ENCODE results near the gene RBSN.
A peak's percentile ranks its signal among the peaks of the same experiment; 100 is the strongest.

Gene RBSN

GRCh38 chr3:15114466-15115358 lies 15.8 kb upstream of the RBSN start:
- Histone ChIP-seq H3K9me3 (ENCODE audit: control insufficient read depth, insufficient read depth, low read length) (no peaks in the 10 kb centered on the region), H3K4me3 (ENCODE audit: low read depth, low read length) (peak overlapping the region; percentile 23), H3K27me3 (ENCODE audit: control insufficient read depth, insufficient read depth, low read length) (peaks cover 4% of the 10 kb centered on the region), H3K36me3 (ENCODE audit: control insufficient read depth, insufficient read depth, low read length) (no peaks in the 10 kb centered on the region), H3K4me1 (ENCODE audit: control insufficient read depth, insufficient read depth, low read length) (peaks cover 9% of the 10 kb centered on the region), H3K9ac (ENCODE audit: low read depth, low read length) (no peak overlapping the region)

- peaks cover 4% of the 10 kb centered on the region for H3K27me3 ChIP-seq (ENCODE audit: control insufficient read depth, insufficient read depth, low read length)
- no peak overlapping the region for H3K9ac ChIP-seq (ENCODE audit: low read depth, low read length)
- peaks cover 9% of the 10 kb centered on the region for H3K4me1 ChIP-seq (ENCODE audit: control insufficient read depth, insufficient read depth, low read length)
- H3K9me3 ChIP-seq (ENCODE audit: control insufficient read depth, insufficient read depth, low read length): no peaks in the 10 kb centered on the region
- no peak overlapping the region for H3K4me3 ChIP-seq (ENCODE audit: low read depth, low read length)
- no peaks in the 10 kb centered on the region for H3K36me3 ChIP-seq (ENCODE audit: control insufficient read depth, insufficient read depth, low read length)
Observed at GRCh38 chr3:15113884-15114283, 14.9 kb upstream of the RBSN start.

- peaks cover 9% of the 10 kb centered on the region for H3K4me1 ChIP-seq (ENCODE audit: control insufficient read depth, insufficient read depth, low read length)
- no peak overlapping the region for H3K9ac ChIP-seq (ENCODE audit: low read depth, low read length)
- no peaks in the 10 kb centered on the region for H3K36me3 ChIP-seq (ENCODE audit: control insufficient read depth, insufficient read depth, low read length)
- peaks cover 4% of the 10 kb centered on the region for H3K27me3 ChIP-seq (ENCODE audit: control insufficient read depth, insufficient read depth, low read length)
- H3K9me3 ChIP-seq (ENCODE audit: control insufficient read depth, insufficient read depth, low read length): no peaks in the 10 kb centered on the region
- H3K4me3 ChIP-seq (ENCODE audit: low read depth, low read length): no peak overlapping the region
Observed at GRCh38 chr3:15113471-15113870, 14.5 kb upstream of the RBSN start.

GRCh38 chr3:15112011-15112410 lies 13.1 kb upstream of the RBSN start:
- no peak overlapping the region for H3K9ac ChIP-seq (ENCODE audit: low read depth, low read length)
- no peaks in the 10 kb centered on the region for H3K9me3 ChIP-seq (ENCODE audit: control insufficient read depth, insufficient read depth, low read length)
- no peaks in the 10 kb centered on the region for H3K36me3 ChIP-seq (ENCODE audit: control insufficient read depth, insufficient read depth, low read length)
- H3K4me3 ChIP-seq (ENCODE audit: low read depth, low read length): no peak overlapping the region
- peaks cover 12% of the 10 kb centered on the region for H3K4me1 ChIP-seq (ENCODE audit: control insufficient read depth, insufficient read depth, low read length)
- peaks cover 2% of the 10 kb centered on the region for H3K27me3 ChIP-seq (ENCODE audit: control insufficient read depth, insufficient read depth, low read length)

GRCh38 chr3:15110206-15110605 lies 11.3 kb upstream of the RBSN start:
- Histone ChIP-seq H3K27me3 (ENCODE audit: control insufficient read depth, insufficient read depth, low read length) (peaks cover 2% of the 10 kb centered on the region), H3K4me3 (ENCODE audit: low read depth, low read length) (no peak overlapping the region), H3K36me3 (ENCODE audit: control insufficient read depth, insufficient read depth, low read length) (no peaks in the 10 kb centered on the region), H3K9me3 (ENCODE audit: control insufficient read depth, insufficient read depth, low read length) (no peaks in the 10 kb centered on the region), H3K9ac (ENCODE audit: low read depth, low read length) (no peak overlapping the region), H3K4me1 (ENCODE audit: control insufficient read depth, insufficient read depth, low read length) (peaks cover 11% of the 10 kb centered on the region)

GRCh38 chr3:15108869-15109268 lies 9.9 kb upstream of the RBSN start:
- H3K4me3 ChIP-seq (ENCODE audit: low read depth, low read length): no peak overlapping the region
- no peaks in the 10 kb centered on the region for H3K36me3 ChIP-seq (ENCODE audit: control insufficient read depth, insufficient read depth, low read length)
- H3K4me1 ChIP-seq (ENCODE audit: control insufficient read depth, insufficient read depth, low read length): peaks cover 3% of the 10 kb centered on the region
- H3K27me3 ChIP-seq (ENCODE audit: control insufficient read depth, insufficient read depth, low read length): no peaks in the 10 kb centered on the region
- no peak overlapping the region for H3K9ac ChIP-seq (ENCODE audit: low read depth, low read length)
- no peaks in the 10 kb centered on the region for H3K9me3 ChIP-seq (ENCODE audit: control insufficient read depth, insufficient read depth, low read length)

GRCh38 chr3:15108082-15108545 lies 9.2 kb upstream of the RBSN start:
- H3K4me1 ChIP-seq (ENCODE audit: control insufficient read depth, insufficient read depth, low read length): peaks cover 3% of the 10 kb centered on the region
- no peaks in the 10 kb centered on the region for H3K9me3 ChIP-seq (ENCODE audit: control insufficient read depth, insufficient read depth, low read length)
- H3K9ac ChIP-seq (ENCODE audit: low read depth, low read length): no peak overlapping the region
- no peaks in the 10 kb centered on the region for H3K27me3 ChIP-seq (ENCODE audit: control insufficient read depth, insufficient read depth, low read length)
- no peaks in the 10 kb centered on the region for H3K36me3 ChIP-seq (ENCODE audit: control insufficient read depth, insufficient read depth, low read length)
- no peak overlapping the region for H3K4me3 ChIP-seq (ENCODE audit: low read depth, low read length)

GRCh38 chr3:15107075-15107947 lies 8.4 kb upstream of the RBSN start:
- no peak overlapping the region for H3K9ac ChIP-seq (ENCODE audit: low read depth, low read length)
- no peaks in the 10 kb centered on the region for H3K36me3 ChIP-seq (ENCODE audit: control insufficient read depth, insufficient read depth, low read length)
- H3K4me1 ChIP-seq (ENCODE audit: control insufficient read depth, insufficient read depth, low read length): peaks cover 6% of the 10 kb centered on the region
- no peaks in the 10 kb centered on the region for H3K27me3 ChIP-seq (ENCODE audit: control insufficient read depth, insufficient read depth, low read length)
- H3K9me3 ChIP-seq (ENCODE audit: control insufficient read depth, insufficient read depth, low read length): no peaks in the 10 kb centered on the region
- H3K4me3 ChIP-seq (ENCODE audit: low read depth, low read length): no peak overlapping the region

GRCh38 chr3:15102836-15103235 lies 3.9 kb upstream of the RBSN start:
- Histone ChIP-seq H3K4me1 (ENCODE audit: control insufficient read depth, insufficient read depth, low read length) (peaks cover 9% of the 10 kb centered on the region), H3K4me3 (ENCODE audit: low read depth, low read length) (no peak overlapping the region), H3K27me3 (ENCODE audit: control insufficient read depth, insufficient read depth, low read length) (no peaks in the 10 kb centered on the region), H3K9me3 (ENCODE audit: control insufficient read depth, insufficient read depth, low read length) (no peaks in the 10 kb centered on the region), H3K9ac (ENCODE audit: low read depth, low read length) (no peak overlapping the region), H3K36me3 (ENCODE audit: control insufficient read depth, insufficient read depth, low read length) (no peaks in the 10 kb centered on the region)

GRCh38 chr3:15102256-15102655 lies 3.3 kb upstream of the RBSN start:
- peaks cover 6% of the 10 kb centered on the region for H3K4me1 ChIP-seq (ENCODE audit: control insufficient read depth, insufficient read depth, low read length)

GRCh38 chr3:15099364-15100098 lies 583 bp upstream of the RBSN start:
- Histone ChIP-seq H3K36me3 (ENCODE audit: control insufficient read depth, insufficient read depth, low read length) (peaks cover 4% of the 10 kb centered on the region), H3K4me1 (ENCODE audit: control insufficient read depth, insufficient read depth, low read length) (peaks cover 6% of the 10 kb centered on the region), H3K9ac (ENCODE audit: low read depth, low read length) (peak overlapping the region; percentile 70), H3K9me3 (ENCODE audit: control insufficient read depth, insufficient read depth, low read length) (no peaks in the 10 kb centered on the region), H3K4me3 (ENCODE audit: low read depth, low read length) (peak overlapping the region; percentile 98), H3K27me3 (ENCODE audit: control insufficient read depth, insufficient read depth, low read length) (no peaks in the 10 kb centered on the region)

More at GRCh38 chr3:15102256-15102655, 3.3 kb upstream of the RBSN start:
- Histone ChIP-seq H3K9ac (ENCODE audit: low read depth, low read length) (no peak overlapping the region), H3K27me3 (ENCODE audit: control insufficient read depth, insufficient read depth, low read length) (no peaks in the 10 kb centered on the region), H3K9me3 (ENCODE audit: control insufficient read depth, insufficient read depth, low read length) (no peaks in the 10 kb centered on the region), H3K4me3 (ENCODE audit: low read depth, low read length) (no peak overlapping the region), H3K36me3 (ENCODE audit: control insufficient read depth, insufficient read depth, low read length) (no peaks in the 10 kb centered on the region)
